ENCODE data around the gene BANK1.

Gene BANK1

DNA sequence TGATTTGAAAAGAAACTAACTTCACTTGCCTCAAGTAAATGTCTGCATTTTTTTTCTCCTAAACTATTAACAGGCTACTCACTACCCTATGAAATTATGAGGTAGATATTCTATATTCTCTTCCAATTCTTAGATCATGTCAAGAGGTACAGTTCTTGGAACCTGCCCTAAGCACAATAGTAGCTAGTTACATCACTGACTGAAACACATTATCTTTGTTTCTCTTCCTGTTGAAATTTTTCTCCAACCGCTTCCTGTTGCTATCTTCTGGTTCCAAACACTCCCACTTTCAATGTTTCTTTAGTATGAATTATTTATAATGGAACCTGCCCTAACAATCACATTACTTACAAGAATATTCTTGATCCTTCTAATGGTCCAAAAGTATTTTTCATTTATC lies 5.0 kb upstream of the BANK1 start:
- TF ChIP-seq, protein P1, sequence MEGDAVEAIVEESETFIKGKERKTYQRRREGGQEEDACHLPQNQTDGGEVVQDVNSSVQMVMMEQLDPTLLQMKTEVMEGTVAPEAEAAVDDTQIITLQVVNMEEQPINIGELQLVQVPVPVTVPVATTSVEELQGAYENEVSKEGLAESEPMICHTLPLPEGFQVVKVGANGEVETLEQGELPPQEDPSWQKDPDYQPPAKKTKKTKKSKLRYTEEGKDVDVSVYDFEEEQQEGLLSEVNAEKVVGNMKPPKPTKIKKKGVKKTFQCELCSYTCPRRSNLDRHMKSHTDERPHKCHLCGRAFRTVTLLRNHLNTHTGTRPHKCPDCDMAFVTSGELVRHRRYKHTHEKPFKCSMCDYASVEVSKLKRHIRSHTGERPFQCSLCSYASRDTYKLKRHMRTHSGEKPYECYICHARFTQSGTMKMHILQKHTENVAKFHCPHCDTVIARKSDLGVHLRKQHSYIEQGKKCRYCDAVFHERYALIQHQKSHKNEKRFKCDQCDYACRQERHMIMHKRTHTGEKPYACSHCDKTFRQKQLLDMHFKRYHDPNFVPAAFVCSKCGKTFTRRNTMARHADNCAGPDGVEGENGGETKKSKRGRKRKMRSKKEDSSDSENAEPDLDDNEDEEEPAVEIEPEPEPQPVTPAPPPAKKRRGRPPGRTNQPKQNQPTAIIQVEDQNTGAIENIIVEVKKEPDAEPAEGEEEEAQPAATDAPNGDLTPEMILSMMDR (IDR thresholded peaks at IDR 0.05; ENCODE audit: low read depth, low read length), result no peak
- Histone ChIP-seq H3K36me3 (no peaks in the 10 kb centered on the region), H3K9me3 (no peaks in the 10 kb centered on the region), H3K27me3 (no peaks in the 10 kb centered on the region), H3K4me3 (ENCODE audit: low read depth, low read length) (no peak overlapping the region), H3K4me1 (no peaks in the 10 kb centered on the region)
- DNase-seq, result no peak

DNA sequence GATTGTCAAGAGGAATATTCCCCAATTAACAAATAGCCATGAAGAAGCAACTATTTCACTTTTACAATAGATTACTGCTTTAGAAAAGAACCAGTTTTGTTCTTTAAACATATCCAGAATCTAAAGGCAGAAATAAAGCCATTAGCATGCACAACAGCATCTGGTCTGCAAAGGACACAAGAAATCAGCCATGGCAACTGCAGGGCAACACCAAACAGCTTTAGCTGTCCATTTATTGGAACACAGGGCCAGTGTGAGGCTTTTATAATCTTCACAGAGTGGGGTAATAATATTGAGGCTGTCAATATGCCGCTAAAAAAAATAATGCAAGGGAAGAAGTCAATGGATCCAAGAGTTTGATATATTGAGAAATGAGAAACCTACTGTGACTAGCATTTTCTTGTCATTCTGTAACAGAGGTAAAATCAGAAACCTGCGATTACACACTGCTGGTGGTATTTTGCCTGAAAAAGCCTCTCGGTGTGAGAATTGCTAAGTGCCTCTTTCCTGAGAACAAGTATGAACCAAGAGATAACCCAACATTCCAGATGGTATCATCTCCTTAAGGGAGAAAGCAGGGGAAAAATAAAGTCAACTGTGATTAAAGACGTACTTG lies 2.7 kb upstream of the BANK1 start:
- no peaks in the 10 kb centered on the region for H3K4me1 ChIP-seq
- H3K4me3 ChIP-seq (ENCODE audit: low read depth, low read length), result no peak overlapping the region
- TF ChIP-seq, protein P1 (IDR thresholded peaks at IDR 0.05; ENCODE audit: low read depth, low read length), result no peak
- no peak for DNase-seq
- H3K27me3 ChIP-seq, result no peaks in the 10 kb centered on the region
- no peaks in the 10 kb centered on the region for H3K9me3 ChIP-seq
- H3K36me3 ChIP-seq, result no peaks in the 10 kb centered on the region

DNA sequence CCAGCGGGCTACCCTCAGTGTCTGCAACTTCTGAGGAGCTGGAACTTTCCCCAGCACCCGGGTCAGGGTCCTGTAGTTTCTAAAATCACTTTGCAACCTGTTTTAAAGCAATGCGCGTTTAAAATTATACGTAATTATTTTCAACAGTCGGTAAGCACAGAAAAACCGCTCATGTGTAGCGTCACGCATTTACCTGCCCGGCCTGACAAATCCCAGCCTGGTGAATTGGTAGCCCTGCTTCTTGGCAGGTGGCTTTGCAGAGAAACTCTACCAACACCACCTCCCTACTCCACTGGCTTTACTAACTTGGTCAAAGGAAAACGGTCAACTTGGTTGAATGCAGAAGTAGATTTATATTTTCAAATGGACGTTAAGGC lies 640 bp downstream of the BANK1 start:
- DNase-seq, result no peak
- TF ChIP-seq, protein P1 (IDR thresholded peaks at IDR 0.05; ENCODE audit: low read depth, low read length), result no peak
- Histone ChIP-seq H3K36me3 (no peaks in the 10 kb centered on the region), H3K4me1 (no peaks in the 10 kb centered on the region; the same call in 1 of the 2 replicates), H3K4me3 (ENCODE audit: low read depth, low read length) (no peak overlapping the region), H3K9me3 (no peaks in the 10 kb centered on the region), H3K27me3 (no peaks in the 10 kb centered on the region)

DNA sequence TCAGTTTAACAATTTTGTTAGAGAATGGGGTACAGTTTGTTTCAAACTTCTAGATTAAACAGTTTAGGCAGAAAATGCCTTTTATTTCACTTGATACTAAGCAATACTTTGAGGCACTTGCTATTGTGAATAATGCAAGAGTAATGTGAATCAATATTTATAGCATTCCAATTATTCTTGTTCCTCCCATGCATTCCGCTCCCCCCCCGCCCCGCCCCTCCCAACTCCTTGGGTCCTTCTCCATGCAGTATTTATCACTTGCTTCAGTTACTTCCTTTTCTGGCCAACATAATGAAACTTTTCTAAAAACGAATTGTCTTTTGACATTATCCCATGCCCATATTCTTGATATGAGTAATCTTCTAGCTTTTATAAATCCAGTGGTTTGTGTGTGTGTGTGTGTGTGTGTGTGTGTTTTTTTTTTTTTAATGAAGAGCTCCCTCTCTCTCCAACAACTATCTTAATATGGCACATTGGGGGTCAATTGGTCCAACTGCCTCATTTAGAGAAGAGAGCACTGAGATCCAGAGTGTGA lies 1.6 kb downstream of the BANK1 start:
- TF ChIP-seq, protein P1 (IDR thresholded peaks at IDR 0.05; ENCODE audit: low read depth, low read length), result no peak
- no peaks in the 10 kb centered on the region for H3K9me3 ChIP-seq
- no peak overlapping the region for H3K4me3 ChIP-seq (ENCODE audit: low read depth, low read length)
- no peaks in the 10 kb centered on the region for H3K27me3 ChIP-seq
- H3K36me3 ChIP-seq, result no peaks in the 10 kb centered on the region
- H3K4me1 ChIP-seq, result no peaks in the 10 kb centered on the region; the same call in 1 of the 2 replicates
- no peak for DNase-seq

DNA sequence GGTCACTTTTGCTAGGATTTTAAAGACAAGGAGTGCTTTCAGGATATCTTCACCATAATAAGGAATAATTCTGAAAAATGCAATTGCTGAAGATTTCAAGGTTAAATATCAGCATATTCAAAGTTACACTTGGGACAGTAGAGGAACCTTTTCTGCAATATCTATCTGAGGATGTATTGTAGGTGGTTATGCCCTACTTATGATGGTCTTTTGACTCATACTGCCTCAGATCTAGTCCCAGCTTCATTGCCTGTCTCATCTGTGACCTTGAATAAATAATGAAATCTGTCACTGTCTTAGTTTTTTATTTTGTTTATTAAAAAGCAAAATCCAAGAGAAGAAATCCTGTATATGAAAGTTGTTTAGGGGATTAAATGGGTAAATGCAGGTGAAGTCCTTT lies 2.9 kb downstream of the BANK1 start:
- DNase-seq, result no peak
- no peaks in the 10 kb centered on the region; the same call in 1 of the 2 replicates for H3K4me1 ChIP-seq
- TF ChIP-seq, protein P1 (IDR thresholded peaks at IDR 0.05; ENCODE audit: low read depth, low read length), result no peak

DNA sequence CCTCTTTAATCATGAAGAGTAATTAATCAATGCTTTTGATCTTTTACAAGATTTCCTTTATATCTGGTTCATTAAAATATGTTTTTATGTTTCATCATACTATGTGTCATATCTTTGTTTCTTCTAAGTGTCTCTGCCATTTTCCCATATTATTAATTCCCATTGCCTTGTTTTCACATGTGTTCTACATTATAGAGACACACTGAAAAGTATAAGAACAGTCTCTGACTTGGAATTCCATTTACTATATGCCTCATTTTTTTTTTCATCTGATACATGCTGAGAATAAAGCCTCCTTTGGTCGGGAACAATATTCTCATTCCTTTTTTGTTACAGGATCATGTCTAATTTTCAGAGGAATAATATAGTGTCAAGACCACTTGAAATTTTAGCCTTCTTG lies 4.3 kb downstream of the BANK1 start:
- no peak for DNase-seq
- no peaks in the 10 kb centered on the region for H3K9me3 ChIP-seq
- TF ChIP-seq, protein P1 (IDR thresholded peaks at IDR 0.05; ENCODE audit: low read depth, low read length), result no peak
- no peak overlapping the region for H3K4me3 ChIP-seq (ENCODE audit: low read depth, low read length)
- H3K4me1 ChIP-seq, result no peaks in the 10 kb centered on the region; the same call in 1 of the 2 replicates
- H3K27me3 ChIP-seq, result no peaks in the 10 kb centered on the region
- H3K36me3 ChIP-seq, result no peaks in the 10 kb centered on the region

More for the DNA sequence above, 2.9 kb downstream of the BANK1 start:
- no peaks in the 10 kb centered on the region for H3K9me3 ChIP-seq
- H3K36me3 ChIP-seq, result no peaks in the 10 kb centered on the region
- no peaks in the 10 kb centered on the region for H3K27me3 ChIP-seq
- no peak overlapping the region for H3K4me3 ChIP-seq (ENCODE audit: low read depth, low read length)
